ENCODE results near the gene OPTN. TPM values are rescaled to one million over a fixed set of nuclear protein-coding genes. Genes with fewer than 3 reads are reported as not detected.

Gene OPTN
- total and polyA plus RNA-seq, 2 of the 8 experiments (the other 6 are each of a cell fraction or from before 2014, with no cell fraction given), result 4.8 to 20.1 TPM

GRCh38 chr10:13184730-13185514 lies 85.0 kb downstream of the OPTN start:
- Histone ChIP-seq H3K27ac (ENCODE audit: low read depth, low read length) (no peak overlapping the region), H3K36me3 (ENCODE audit: control insufficient read depth in 2 of 4, insufficient read depth in 4 of 4, low read length in 3 of 4) (peaks cover 45 to 88% (median 79%) of the 10 kb centered on the region in 4 experiments), H3K9me3 (ENCODE audit: insufficient read depth in 2 of 2, low read depth in 1 of 2, low read length in 1 of 2) (no peaks in the 10 kb centered on the region), H3K23me2 (ENCODE audit: low read depth, low read length) (no peaks in the 10 kb centered on the region), H3K79me2 (ENCODE audit: control insufficient read depth in 1 of 2, insufficient read depth in 2 of 2, low read length in 2 of 2) (no peaks in the 10 kb centered on the region), H3K14ac (ENCODE audit: insufficient read length) (no peak overlapping the region), H2BK15ac (ENCODE audit: low read length) (no peak overlapping the region), H3K79me1 (ENCODE audit: low read depth, low read length) (no peaks in the 10 kb centered on the region; the same call in 1 of the 2 replicates), H2AK5ac (ENCODE audit: low read depth, low read length) (no peak overlapping the region), H3K9ac (replicated peaks in 1 of 4; ENCODE audit: extremely low read depth in 1 of 4, low read depth in 3 of 4, low read length in 3 of 4) (no peak overlapping the region), H3K56ac (replicated peaks; ENCODE audit: insufficient read length, low read depth, low read length) (no peak overlapping the region), H3K27me3 (replicated peaks in 1 of 4; ENCODE audit: control insufficient read depth in 3 of 4, extremely low read depth in 1 of 4, insufficient read depth in 3 of 4, low read length in 3 of 4) (no peaks in the 10 kb centered on the region), H3K4ac (replicated peaks; ENCODE audit: insufficient read length, low read depth, low read length) (no peak overlapping the region), H2AFZ (ENCODE audit: low read length) (no peak overlapping the region), H4K91ac (replicated peaks; ENCODE audit: insufficient read length, low read length) (no peak overlapping the region), H4K8ac (ENCODE audit: extremely low read depth, insufficient read depth, low read length) (no peak overlapping the region), H4K20me1 (replicated peaks in 1 of 2; ENCODE audit: control insufficient read depth in 1 of 2, insufficient read depth in 2 of 2, low read length in 2 of 2) (peaks cover 2 to 5% of the 10 kb centered on the region in 2 experiments), H2BK20ac (ENCODE audit: low read length) (no peak overlapping the region), H2BK120ac (replicated peaks; ENCODE audit: low read depth, low read length) (no peak overlapping the region), H3K4me3 (ENCODE audit: extremely low read depth in 1 of 4, insufficient read depth in 2 of 4, low read depth in 3 of 4, low read length in 4 of 4) (no peak overlapping the region), H3K18ac (ENCODE audit: extremely low read depth, low read length) (no peak overlapping the region), H3K4me1 (replicated peaks in 1 of 4; ENCODE audit: control insufficient read depth in 3 of 4, insufficient read depth in 4 of 4, low read length in 3 of 4) (no peaks in the 10 kb centered on the region), H3K23ac (ENCODE audit: insufficient read length) (no peak overlapping the region), H3K4me2 (ENCODE audit: insufficient read depth in 1 of 2, low read depth in 2 of 2, low read length in 2 of 2) (no peak overlapping the region), H2BK5ac (ENCODE audit: low read depth, low read length) (no peak overlapping the region), H4K5ac (ENCODE audit: insufficient read length, low read depth, low read length) (no peak overlapping the region), H2BK12ac (ENCODE audit: low read depth, low read length) (no peak overlapping the region)
- ChIA-PET CTCF (ENCODE audit: partially characterized antibody) (interaction anchor here (0.7 to 1.6 kb wide), 3 partner anchors 9 to 35 kb away, joined by 3 to 5 read pairs (median 4); no protein-coding TSS in a partner anchor), POLR2A (ENCODE audit: partially characterized antibody) (interaction anchor here (0.9 to 2.3 kb wide), 5 partner anchors 8 to 19 kb away, joined by 3 to 6 read pairs (median 4); no protein-coding TSS in a partner anchor)
- DNase-seq (ENCODE audit: low read depth in 1 of 2, low spot score in 2 of 2) (no peak), FAIRE-seq (no peak)
- WGBS, 2 experiments (ENCODE audit: extremely low coverage in 1 of 2, insufficient coverage in 1 of 2, insufficient read length in 1 of 2, insufficient replicate concordance in 2 of 2, low coverage in 1 of 2, low lambda C conversion rate in 2 of 2, missing lambda C conversion rate in 1 of 2), result 90% methylated on average over 5 of the region's 5 CpGs; no CpG with 5 or more reads in 1 of the 2 experiments
- TF ChIP-seq NANOG (IDR thresholded peaks at IDR 0.05; ENCODE audit: insufficient read depth, low read depth, low read length, poor library complexity, severe bottlenecking) (no peak), CBX8 (IDR thresholded peaks at IDR 0.05; ENCODE audit: borderline replicate concordance, low read depth, low read length) (no peak), CTBP2 (IDR thresholded peaks at IDR 0.05; ENCODE audit: borderline replicate concordance, insufficient read depth, insufficient read length, low read length) (no peak), FOSL1 (IDR thresholded peaks at IDR 0.05; ENCODE audit: insufficient read depth, low read depth, low read length) (no peak)

Measured in H1 (cell line).